Stomach (tissue), 4 donors: ENCODE measurements around the gene NAPB.

Experiments
- EP300 ChIP-seq: sonication (generic); formaldehyde crosslinking; IDR thresholded peaks from one replicate; pipeline ENCODE4 v1.6.1; 2017; ENCODE audit warnings: antibody characterized with exemption
- POLR2A ChIP-seq, 4 donors: fragments of 450-650 bp; IDR thresholded peaks; one replicate each; pipeline ENCODE4 v1.6.1; 2016; ENCODE audit warnings: antibody characterized with exemption in 4 of 4, control low read depth in 2 of 4, mild to moderate bottlenecking in 1 of 4, moderate library complexity in 1 of 4
- TF ChIP-seq, protein P1 (sequence below), 7 experiments: fragments of 450-650 bp in 4 of 7; fragments of 200-600 bp in 3 of 7; sonication (generic) in 3 of 7; IDR thresholded peaks; one replicate each; pipeline ENCODE4 v1.5.1; 2016 to 2019; ENCODE audit warnings: antibody characterized with exemption in 7 of 7, control low read depth in 2 of 7, mild to moderate bottlenecking in 1 of 7

DNA sequence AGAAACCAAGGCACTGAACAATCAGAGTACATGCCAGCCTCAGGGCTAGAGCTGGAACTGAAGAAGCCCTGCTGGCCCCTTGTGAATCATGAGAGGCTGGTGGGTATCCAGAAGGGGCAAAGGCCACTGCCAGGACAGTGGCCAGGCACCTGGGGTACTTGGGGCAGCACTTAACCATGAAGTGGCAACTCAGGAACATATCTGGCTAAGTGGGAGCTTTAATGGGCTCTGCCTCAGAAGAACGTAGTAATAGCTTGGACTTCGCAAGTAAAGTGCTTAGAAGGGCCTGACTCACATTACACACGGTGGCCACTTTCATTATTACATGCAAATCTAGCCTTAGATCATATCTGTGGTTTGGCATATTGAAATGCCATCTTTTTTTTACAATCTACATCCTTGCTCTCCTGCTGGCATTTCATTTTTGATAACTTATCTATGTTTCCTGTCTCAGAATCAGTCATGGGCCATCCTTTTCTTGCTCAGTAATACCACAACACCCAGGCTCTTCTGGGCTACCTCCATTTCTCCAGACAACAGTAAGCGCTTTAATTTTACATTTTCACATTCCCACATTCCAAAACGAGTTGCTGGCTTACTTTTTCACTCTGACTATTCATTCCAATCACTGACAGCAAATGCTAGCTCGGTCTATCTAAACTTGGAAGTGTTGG lies 21.6 kb downstream of the NAPB start:
- TF ChIP-seq POLR2A (IDR thresholded peaks at IDR 0.05) (no peak), EP300 (no peak)
- TF ChIP-seq, protein P1, sequence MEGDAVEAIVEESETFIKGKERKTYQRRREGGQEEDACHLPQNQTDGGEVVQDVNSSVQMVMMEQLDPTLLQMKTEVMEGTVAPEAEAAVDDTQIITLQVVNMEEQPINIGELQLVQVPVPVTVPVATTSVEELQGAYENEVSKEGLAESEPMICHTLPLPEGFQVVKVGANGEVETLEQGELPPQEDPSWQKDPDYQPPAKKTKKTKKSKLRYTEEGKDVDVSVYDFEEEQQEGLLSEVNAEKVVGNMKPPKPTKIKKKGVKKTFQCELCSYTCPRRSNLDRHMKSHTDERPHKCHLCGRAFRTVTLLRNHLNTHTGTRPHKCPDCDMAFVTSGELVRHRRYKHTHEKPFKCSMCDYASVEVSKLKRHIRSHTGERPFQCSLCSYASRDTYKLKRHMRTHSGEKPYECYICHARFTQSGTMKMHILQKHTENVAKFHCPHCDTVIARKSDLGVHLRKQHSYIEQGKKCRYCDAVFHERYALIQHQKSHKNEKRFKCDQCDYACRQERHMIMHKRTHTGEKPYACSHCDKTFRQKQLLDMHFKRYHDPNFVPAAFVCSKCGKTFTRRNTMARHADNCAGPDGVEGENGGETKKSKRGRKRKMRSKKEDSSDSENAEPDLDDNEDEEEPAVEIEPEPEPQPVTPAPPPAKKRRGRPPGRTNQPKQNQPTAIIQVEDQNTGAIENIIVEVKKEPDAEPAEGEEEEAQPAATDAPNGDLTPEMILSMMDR (IDR thresholded peaks at IDR 0.05): no peak
